BJ (cell line): Measurements from ENCODE around the gene SOCS1. TPM values are rescaled to one million over a fixed set of nuclear protein-coding genes. Genes with fewer than 3 reads are reported as not detected.

Source experiments
- CTCF ChIA-PET: fragments of 350-600 bp; formaldehyde crosslinking; extraction: SDS; loops from one replicate; lab custom pipeline; 2021; ENCODE audit warnings: antibody characterized with exemption, inconsistent platforms; lab: Yijun Ruan, JAX
- POLR2A ChIA-PET: fragments of 300-600 bp; sonication (Branson Sonifier 250); formaldehyde crosslinking; extraction: SDS; loops from one replicate; lab custom pipeline; 2021; ENCODE audit warnings: antibody characterized with exemption; lab: Charles Lee
- DNase-seq: peaks from one replicate; pipeline ENCODE4 v3.0.0-alpha.2; 2011; ENCODE audit warnings: low read depth
- H3K27me3 ChIP-seq: 2 replicates; pipeline ENCODE4 v1.6.0; 2011; ENCODE audit warnings: low read length; ENCODE audit not compliant: control insufficient read depth, insufficient read depth
- H3K36me3 ChIP-seq: 2 replicates; pipeline ENCODE4 v1.5.1; 2011; ENCODE audit warnings: low read length; ENCODE audit not compliant: control insufficient read depth, insufficient read depth
- H3K4me3 ChIP-seq: 2 replicates; pipeline ENCODE4 v1.5.1; 2011; ENCODE audit warnings: low read depth, mild to moderate bottlenecking, control low read depth, low read length
- CTCF ChIP-seq: IDR thresholded peaks from 2 replicates; pipeline ENCODE4 v1.5.1; 2011; ENCODE audit warnings: low read depth, mild to moderate bottlenecking, control low read depth, inconsistent platforms, low read length, moderate library complexity; ENCODE audit not compliant: insufficient read depth
- polyA plus RNA-seq: library from polyadenylated mRNA; depleted of rRNA; stranded (reverse); fragments of >200 nt; gene quantifications from 2 replicates; pipeline ENCODE4 v1.2.3, GENCODE V29; 2011

Gene SOCS1
- polyA plus RNA-seq, 1 experiment = 2.6 TPM

- no peak for TF ChIP-seq CTCF
- CTCF ChIA-PET = no interaction called here
- POLR2A ChIA-PET = no interaction called here
- Histone ChIP-seq H3K36me3 (no peaks in the 10 kb centered on the region), H3K4me3 (no peak overlapping the region), H3K27me3 (no peaks in the 10 kb centered on the region)
- no peak for DNase-seq
These were observed 19.3 kb downstream of the SOCS1 start for GRCh38 chr16:11236461-11237254.

GRCh38 chr16:11235703-11235991 lies 20.4 kb downstream of the SOCS1 start:
- DNase-seq = no peak
- Histone ChIP-seq H3K4me3 (no peak overlapping the region), H3K36me3 (no peaks in the 10 kb centered on the region), H3K27me3 (no peaks in the 10 kb centered on the region)
- ChIA-PET POLR2A (no interaction called here), CTCF (interaction anchor here (0.5 kb wide), 1 partner anchor 10 kb away, joined by 3 read pairs; no protein-coding TSS in a partner anchor)
- TF ChIP-seq CTCF = no peak

- Histone ChIP-seq H3K36me3 (no peaks in the 10 kb centered on the region), H3K27me3 (no peaks in the 10 kb centered on the region), H3K4me3 (no peak overlapping the region)
- POLR2A ChIA-PET = no interaction called here
- TF ChIP-seq CTCF = no peak
- CTCF ChIA-PET = no interaction called here
- no peak for DNase-seq
These were observed 20.9 kb downstream of the SOCS1 start for GRCh38 chr16:11234884-11235702.

GRCh38 chr16:11233727-11234376 lies 22.2 kb downstream of the SOCS1 start:
- POLR2A ChIA-PET = no interaction called here

More at GRCh38 chr16:11233727-11234376, 22.2 kb downstream of the SOCS1 start:
- no peak for TF ChIP-seq CTCF
- CTCF ChIA-PET = interaction anchor here (0.7 kb wide), 1 partner anchor 13 kb away, joined by 3 read pairs; no protein-coding TSS in a partner anchor
- H3K36me3 ChIP-seq = no peaks in the 10 kb centered on the region
- DNase-seq = no peak
- H3K27me3 ChIP-seq = no peaks in the 10 kb centered on the region; the same call in 1 of the 2 replicates
- H3K4me3 ChIP-seq = no peak overlapping the region
